Measurements from ENCODE around the gene SDSL.

DNA sequence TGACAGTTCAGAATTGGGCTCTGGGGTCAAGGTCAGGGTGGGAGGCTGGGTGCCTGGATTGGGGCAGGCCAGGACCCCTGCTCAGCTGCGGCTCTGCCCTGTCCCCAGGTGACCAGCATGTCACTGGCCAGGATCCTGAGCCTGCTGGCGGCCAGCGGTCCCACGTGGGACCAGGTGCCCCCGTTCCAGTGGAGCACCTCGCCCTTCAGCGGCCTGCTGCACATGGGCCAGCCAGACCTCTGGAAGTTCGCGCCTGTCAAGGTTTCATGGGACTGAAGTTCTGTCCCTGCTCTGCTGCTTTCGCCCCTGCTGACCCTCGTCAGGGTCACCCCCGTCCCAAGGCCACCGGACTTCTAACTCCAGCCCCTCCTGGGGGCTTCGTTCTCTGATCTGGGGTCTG lies 33.8 kb upstream of the SDSL start:
- TF ChIP-seq, protein P1, sequence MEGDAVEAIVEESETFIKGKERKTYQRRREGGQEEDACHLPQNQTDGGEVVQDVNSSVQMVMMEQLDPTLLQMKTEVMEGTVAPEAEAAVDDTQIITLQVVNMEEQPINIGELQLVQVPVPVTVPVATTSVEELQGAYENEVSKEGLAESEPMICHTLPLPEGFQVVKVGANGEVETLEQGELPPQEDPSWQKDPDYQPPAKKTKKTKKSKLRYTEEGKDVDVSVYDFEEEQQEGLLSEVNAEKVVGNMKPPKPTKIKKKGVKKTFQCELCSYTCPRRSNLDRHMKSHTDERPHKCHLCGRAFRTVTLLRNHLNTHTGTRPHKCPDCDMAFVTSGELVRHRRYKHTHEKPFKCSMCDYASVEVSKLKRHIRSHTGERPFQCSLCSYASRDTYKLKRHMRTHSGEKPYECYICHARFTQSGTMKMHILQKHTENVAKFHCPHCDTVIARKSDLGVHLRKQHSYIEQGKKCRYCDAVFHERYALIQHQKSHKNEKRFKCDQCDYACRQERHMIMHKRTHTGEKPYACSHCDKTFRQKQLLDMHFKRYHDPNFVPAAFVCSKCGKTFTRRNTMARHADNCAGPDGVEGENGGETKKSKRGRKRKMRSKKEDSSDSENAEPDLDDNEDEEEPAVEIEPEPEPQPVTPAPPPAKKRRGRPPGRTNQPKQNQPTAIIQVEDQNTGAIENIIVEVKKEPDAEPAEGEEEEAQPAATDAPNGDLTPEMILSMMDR (IDR thresholded peaks at IDR 0.05) = no peak
- no peak for TF ChIP-seq POLR2AphosphoS5 (IDR thresholded peaks at IDR 0.05)
